Activated CD8-positive, alpha-beta memory T cell treated with anti-CD3 and anti-CD28 coated beads, Interleukin-2, amount 10 ng/mL, durations not matched to agents 7 days and 5 days (primary cell): ENCODE results near the gene RASA1. TPM values are rescaled to one million over a fixed set of nuclear protein-coding genes. Genes with fewer than 3 reads are reported as not detected.
A peak's percentile ranks its signal among the peaks of the same experiment; 100 is the strongest.

Experiments used
- ATAC-seq: fragments of 150-1000 bp; cut with Tn5 transposase; one replicate; pipeline ENCODE4 v1.10.0; 2021; ENCODE audit warnings: moderate library complexity
- CTCF ChIA-PET: fragments of 350-600 bp; sonication (Branson Sonifier 250); formaldehyde crosslinking; loops from one replicate; lab custom pipeline; 2021; ENCODE audit warnings: antibody characterized with exemption; lab: Charles Lee
- DNase-seq: peaks from one replicate; pipeline ENCODE4 v3.0.0-alpha.2; 2020
- H3K27ac Mint-ChIP-seq: one replicate; pipeline ENCODE4 v1.8.0; 2021; ENCODE audit warnings: mild to moderate bottlenecking, mixed read lengths
- H3K27me3 Mint-ChIP-seq: one replicate; pipeline ENCODE4 v1.8.0; 2021; ENCODE audit warnings: mixed read lengths
- H3K36me3 Mint-ChIP-seq: one replicate; pipeline ENCODE4 v1.8.0; 2021; ENCODE audit warnings: mild to moderate bottlenecking, mixed read lengths
- H3K4me1 Mint-ChIP-seq: one replicate; pipeline ENCODE4 v1.8.0; 2021; ENCODE audit warnings: mixed read lengths
- H3K4me3 Mint-ChIP-seq: one replicate; pipeline ENCODE4 v1.8.0; 2021; ENCODE audit warnings: mild to moderate bottlenecking, moderate library complexity, mixed read lengths
- H3K9me3 Mint-ChIP-seq: one replicate; pipeline ENCODE4 v1.8.0; 2022; ENCODE audit warnings: low read depth, mixed read lengths
- total RNA-seq, 2 experiments: library from RNA; stranded (reverse); gene quantifications; one replicate each; pipeline ENCODE4 v1.2.3, GENCODE V29; 2021

RASA1 gene
- 10 to 100 TPM; 15.4 to 22.1 TPM for total RNA-seq

DNA sequence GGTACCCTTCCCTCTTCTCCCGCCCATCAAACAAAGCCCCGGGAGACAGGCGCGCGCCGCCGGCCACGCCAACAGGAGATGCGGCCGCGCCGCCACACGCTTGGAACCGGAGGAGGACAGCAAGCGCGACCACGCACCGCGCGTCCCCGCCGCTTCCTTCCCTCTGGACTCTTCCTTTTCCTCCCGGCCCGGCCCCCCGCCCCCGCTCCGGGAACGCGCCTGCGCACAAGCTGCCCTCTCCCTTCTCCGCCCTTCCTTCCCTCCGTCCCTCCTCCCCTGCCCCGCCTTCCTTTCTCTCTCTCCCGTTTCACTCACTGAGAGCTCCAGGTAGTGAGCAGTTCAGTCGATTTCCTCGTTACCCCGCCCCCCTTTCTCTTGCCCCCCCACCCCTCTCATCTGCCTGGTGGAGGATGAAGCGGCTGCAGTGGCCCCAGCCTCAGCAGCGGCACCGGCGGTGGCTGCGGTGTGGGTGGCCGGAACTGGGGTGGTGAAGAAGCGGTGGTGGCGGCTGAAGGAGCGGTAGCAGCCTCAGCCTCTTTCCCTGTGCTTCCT lies at the start of gene RASA1:
RASA1 (plus strand) TSS at position 310 of the 552 bp plus-strand sequence. CDS start 569 bp downstream, outside the sequence.
- peaks cover 14% of the 10 kb centered on the region for H3K36me3 Mint-ChIP-seq
- CTCF ChIA-PET = interaction anchor here (0.8 to 2.2 kb wide), 4 partner anchors 87 to 256 kb away, joined by 3 to 8 read pairs (median 4); no protein-coding TSS in a partner anchor
- H3K4me1 Mint-ChIP-seq = peaks cover 28% of the 10 kb centered on the region
- H3K4me3 Mint-ChIP-seq = peak within 1 kb of the TSS; percentile 97
- H3K27ac Mint-ChIP-seq = peak within 1 kb of the TSS; percentile 94
- peak; percentile 89 for DNase-seq
- peak; percentile 72 for ATAC-seq
- H3K27me3 Mint-ChIP-seq = peaks cover 6% of the 10 kb centered on the region
- no peaks in the 10 kb centered on the region for H3K9me3 Mint-ChIP-seq

DNA sequence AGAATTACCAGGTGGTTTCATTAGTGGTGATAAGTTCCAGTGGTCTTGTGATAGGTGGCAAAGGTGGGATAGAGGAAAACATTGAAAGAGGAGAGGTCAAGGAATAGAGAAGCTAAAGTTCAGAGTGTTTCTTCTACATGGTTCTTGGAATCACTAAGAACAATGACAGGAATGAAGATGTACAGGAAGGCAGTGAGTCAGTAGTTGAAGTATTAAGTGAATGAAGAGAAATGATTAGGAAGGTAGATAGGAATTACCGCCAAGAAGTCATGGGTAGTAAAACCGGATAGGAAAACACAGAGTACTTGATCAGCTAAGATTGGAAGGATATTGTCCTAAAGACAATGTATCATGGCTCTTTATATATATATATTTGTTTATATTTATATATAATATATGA lies 37.9 kb upstream of the RASA1 start:
- H3K9me3 Mint-ChIP-seq = no peaks in the 10 kb centered on the region
- CTCF ChIA-PET = no interaction called here
- no peaks in the 10 kb centered on the region for H3K4me1 Mint-ChIP-seq
- H3K27ac Mint-ChIP-seq = no peak overlapping the region
- ATAC-seq (no peak), DNase-seq (no peak)
- H3K36me3 Mint-ChIP-seq = no peaks in the 10 kb centered on the region
- H3K4me3 Mint-ChIP-seq = no peak overlapping the region
- H3K27me3 Mint-ChIP-seq = no peaks in the 10 kb centered on the region

GRCh38 chr5:87231037-87231808 lies 36.5 kb upstream of the RASA1 start:
- H3K4me1 Mint-ChIP-seq = no peaks in the 10 kb centered on the region
- H3K36me3 Mint-ChIP-seq = peaks cover 1% of the 10 kb centered on the region
- no peaks in the 10 kb centered on the region for H3K9me3 Mint-ChIP-seq
- no peak overlapping the region for H3K4me3 Mint-ChIP-seq
- H3K27me3 Mint-ChIP-seq = no peaks in the 10 kb centered on the region
- no peak for DNase-seq
- H3K27ac Mint-ChIP-seq = no peak overlapping the region
- CTCF ChIA-PET = interaction anchor here (0.6 to 1.0 kb wide), 2 partner anchors 10 to 52 kb away, joined by 3 read pairs; no protein-coding TSS in a partner anchor
- no peak for ATAC-seq

DNA sequence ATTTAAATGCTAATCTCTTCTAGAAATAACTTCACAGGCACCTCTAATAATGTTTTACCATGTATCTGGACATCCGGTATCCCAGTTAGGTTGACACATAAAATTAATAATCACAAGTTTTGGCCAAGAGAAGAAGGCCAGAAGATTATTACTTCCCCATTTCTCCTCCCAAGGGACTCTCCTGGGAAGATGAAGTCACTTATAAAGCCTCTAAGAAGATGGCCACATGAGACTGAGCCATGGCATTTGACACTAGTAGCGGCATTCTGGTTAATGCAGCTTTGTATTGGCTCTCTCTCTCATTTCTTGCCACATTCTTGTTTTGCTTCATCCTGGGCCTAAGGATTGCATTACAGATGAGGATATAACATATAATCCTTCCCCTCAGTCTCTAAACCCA lies 34.5 kb upstream of the RASA1 start:
- H3K27ac Mint-ChIP-seq = no peak overlapping the region
- ATAC-seq = no peak

GRCh38 chr5:87241555-87241954 lies 26.1 kb upstream of the RASA1 start:
- Mint-ChIP-seq H3K36me3 (no peaks in the 10 kb centered on the region), H3K27ac (no peak overlapping the region), H3K4me1 (peaks cover 3% of the 10 kb centered on the region), H3K27me3 (peaks cover 2% of the 10 kb centered on the region), H3K9me3 (peaks cover 2% of the 10 kb centered on the region), H3K4me3 (no peak overlapping the region)
- CTCF ChIA-PET = no interaction called here
- DNase-seq = no peak
- no peak for ATAC-seq

More for the DNA sequence above, 34.5 kb upstream of the RASA1 start:
- no peaks in the 10 kb centered on the region for H3K9me3 Mint-ChIP-seq
- H3K36me3 Mint-ChIP-seq = peaks cover 1% of the 10 kb centered on the region
- CTCF ChIA-PET = no interaction called here
- no peak for DNase-seq
- no peaks in the 10 kb centered on the region for H3K4me1 Mint-ChIP-seq
- H3K4me3 Mint-ChIP-seq = no peak overlapping the region
- peaks cover 2% of the 10 kb centered on the region for H3K27me3 Mint-ChIP-seq

DNA sequence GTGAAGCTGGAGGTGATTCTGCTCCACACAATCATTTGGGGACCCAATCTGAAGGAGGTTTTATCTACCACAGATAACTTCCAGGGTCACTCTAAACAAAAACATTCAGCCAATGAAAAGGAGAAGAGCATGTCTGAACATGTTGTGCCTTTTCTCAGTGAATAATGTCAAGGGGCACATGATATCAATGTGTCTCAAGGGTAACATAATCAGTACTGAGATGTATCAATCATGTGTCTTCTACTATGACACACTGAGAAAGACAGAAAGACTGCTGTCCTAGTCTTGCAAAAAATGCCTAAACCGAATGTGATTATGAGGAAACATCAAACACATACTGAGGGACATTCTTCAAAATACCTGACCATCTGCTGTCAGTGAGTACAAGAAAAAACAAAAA lies 25.4 kb upstream of the RASA1 start:
- peaks cover 2% of the 10 kb centered on the region for H3K9me3 Mint-ChIP-seq
- H3K36me3 Mint-ChIP-seq = no peaks in the 10 kb centered on the region
- peaks cover under 1% of the 10 kb centered on the region for H3K27me3 Mint-ChIP-seq

DNA sequence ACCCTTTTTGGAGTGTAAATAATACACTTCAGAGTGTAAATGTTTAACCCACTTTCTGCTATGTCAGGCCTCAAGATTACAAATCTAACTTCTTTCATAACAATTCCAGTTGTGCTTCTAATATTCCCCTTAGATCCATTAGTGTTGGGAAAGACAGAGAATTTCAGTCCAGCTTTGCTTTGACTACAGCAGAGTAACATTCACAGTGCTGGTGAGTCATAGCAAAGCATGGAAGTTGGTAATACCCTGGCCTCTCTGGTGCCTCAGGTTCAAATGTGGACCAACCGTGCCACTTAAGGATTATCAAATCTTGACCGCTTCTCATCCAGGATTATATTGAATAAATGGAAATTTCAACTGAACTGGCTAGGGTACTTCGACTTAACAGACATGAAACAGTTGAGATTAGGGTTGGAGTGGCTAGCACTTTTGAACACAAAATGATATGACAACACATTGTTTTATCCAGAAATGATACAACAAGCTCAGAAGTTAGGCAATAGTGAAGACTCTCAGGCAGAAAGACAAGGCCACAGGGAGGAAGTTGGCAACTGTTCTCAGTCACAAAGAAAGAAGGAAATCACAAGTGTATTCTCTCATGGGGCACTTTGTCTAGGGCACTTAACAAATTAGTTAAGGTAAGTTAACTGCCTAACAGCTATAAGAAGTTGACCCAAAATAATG lies 24.4 kb upstream of the RASA1 start:
- CTCF ChIA-PET = no interaction called here
- DNase-seq (no peak), ATAC-seq (no peak)
- Mint-ChIP-seq H3K27ac (no peak overlapping the region), H3K36me3 (no peaks in the 10 kb centered on the region), H3K27me3 (no peaks in the 10 kb centered on the region), H3K4me1 (peaks cover 3% of the 10 kb centered on the region), H3K4me3 (no peak overlapping the region), H3K9me3 (peaks cover 2% of the 10 kb centered on the region)

More for the DNA sequence above, 25.4 kb upstream of the RASA1 start:
- Mint-ChIP-seq H3K4me3 (no peak overlapping the region), H3K4me1 (peaks cover 3% of the 10 kb centered on the region), H3K27ac (no peak overlapping the region)
- no peak for DNase-seq
- CTCF ChIA-PET = no interaction called here
- ATAC-seq = no peak

DNA sequence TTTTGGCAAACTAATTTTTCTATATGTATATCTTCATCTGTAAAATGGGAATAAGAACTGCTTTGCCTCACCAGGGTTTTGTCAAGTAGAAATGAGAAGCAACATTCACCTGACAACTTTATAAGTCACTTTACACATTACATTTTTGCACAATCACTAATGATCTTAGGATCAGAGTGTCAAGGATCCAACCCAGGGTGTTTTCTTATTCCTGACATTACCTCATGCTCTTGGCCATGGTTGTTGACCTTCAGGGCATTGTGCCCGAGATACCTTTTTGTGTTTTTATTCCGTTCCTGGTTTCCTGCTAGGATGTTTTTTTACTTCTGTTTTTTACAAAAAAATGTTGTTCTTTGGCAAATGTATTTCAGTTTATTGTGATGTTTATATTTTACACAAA lies 22.2 kb upstream of the RASA1 start:
- no peaks in the 10 kb centered on the region for H3K36me3 Mint-ChIP-seq
- H3K4me3 Mint-ChIP-seq = no peak overlapping the region
- peaks cover 3% of the 10 kb centered on the region for H3K4me1 Mint-ChIP-seq
- DNase-seq (no peak), ATAC-seq (no peak)
- no peak overlapping the region for H3K27ac Mint-ChIP-seq
- H3K9me3 Mint-ChIP-seq = no peaks in the 10 kb centered on the region
- H3K27me3 Mint-ChIP-seq = no peaks in the 10 kb centered on the region
- CTCF ChIA-PET = no interaction called here

GRCh38 chr5:87246061-87246460 lies 21.6 kb upstream of the RASA1 start:
- no peak for ATAC-seq
- Mint-ChIP-seq H3K36me3 (no peaks in the 10 kb centered on the region), H3K4me1 (peaks cover 3% of the 10 kb centered on the region), H3K9me3 (no peaks in the 10 kb centered on the region), H3K4me3 (no peak overlapping the region), H3K27me3 (no peaks in the 10 kb centered on the region), H3K27ac (no peak overlapping the region)
- DNase-seq = no peak
- CTCF ChIA-PET = no interaction called here

GRCh38 chr5:87252283-87252605 lies 15.4 kb upstream of the RASA1 start:
- Mint-ChIP-seq H3K27me3 (peaks cover 5% of the 10 kb centered on the region), H3K27ac (no peak overlapping the region), H3K36me3 (no peaks in the 10 kb centered on the region), H3K9me3 (no peaks in the 10 kb centered on the region), H3K4me3 (no peak overlapping the region), H3K4me1 (no peaks in the 10 kb centered on the region)
- DNase-seq = no peak
- ATAC-seq = no peak
- CTCF ChIA-PET = interaction anchor here (0.6 kb wide), 1 partner anchor 31 kb away, joined by 3 read pairs; no protein-coding TSS in a partner anchor

GRCh38 chr5:87254035-87254434 lies 13.6 kb upstream of the RASA1 start:
- no peaks in the 10 kb centered on the region for H3K4me1 Mint-ChIP-seq

GRCh38 chr5:87258507-87258906 lies 9.2 kb upstream of the RASA1 start:
- Mint-ChIP-seq H3K4me1 (no peaks in the 10 kb centered on the region), H3K9me3 (no peaks in the 10 kb centered on the region), H3K4me3 (no peak overlapping the region), H3K27me3 (peaks cover 5% of the 10 kb centered on the region), H3K27ac (no peak overlapping the region), H3K36me3 (no peaks in the 10 kb centered on the region)
- no peak for ATAC-seq
- no peak for DNase-seq
- CTCF ChIA-PET = interaction anchor here (0.7 kb wide), 1 partner anchor 58 kb away, joined by 3 read pairs; no protein-coding TSS in a partner anchor

More at GRCh38 chr5:87254035-87254434, 13.6 kb upstream of the RASA1 start:
- CTCF ChIA-PET = no interaction called here
- Mint-ChIP-seq H3K4me3 (no peak overlapping the region), H3K9me3 (no peaks in the 10 kb centered on the region), H3K36me3 (no peaks in the 10 kb centered on the region), H3K27me3 (peaks cover 5% of the 10 kb centered on the region), H3K27ac (no peak overlapping the region)
- ATAC-seq (no peak), DNase-seq (no peak)

GRCh38 chr5:87260604-87261192 lies 7.0 kb upstream of the RASA1 start:
- Mint-ChIP-seq H3K4me3 (no peak overlapping the region), H3K27ac (no peak overlapping the region), H3K9me3 (no peaks in the 10 kb centered on the region), H3K4me1 (no peaks in the 10 kb centered on the region), H3K36me3 (no peaks in the 10 kb centered on the region), H3K27me3 (peaks cover 8% of the 10 kb centered on the region)
- no peak for ATAC-seq
- CTCF ChIA-PET = no interaction called here
- DNase-seq = no peak
